ENCODE measurements around the gene PPP1R18.
A peak's percentile ranks its signal among the peaks of the same experiment; 100 is the strongest.
"Not testable (repeated sequence)": the region's sequence is repeated elsewhere in the genome, so short reads cannot be mapped to it uniquely, and the experiment has no call there.

The PPP1R18 gene

DNA sequence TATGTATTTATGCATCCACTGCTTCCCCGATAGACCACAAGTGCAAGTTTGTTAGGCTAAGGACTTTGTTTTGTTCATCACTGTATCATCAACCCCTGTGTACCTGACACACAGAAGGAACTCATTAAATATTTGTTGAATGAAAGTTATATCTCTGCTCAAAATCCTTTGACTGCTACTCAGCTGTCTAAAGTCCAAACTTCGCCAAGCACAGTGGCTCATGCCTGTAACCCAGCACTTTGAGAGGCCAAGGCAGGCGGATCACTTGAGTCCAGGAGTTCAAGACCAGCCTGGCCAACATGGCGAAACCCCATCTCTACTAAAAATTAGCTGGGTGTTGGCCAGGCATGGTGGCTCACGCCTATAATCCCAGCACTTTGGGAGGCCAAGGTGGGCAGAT lies 28.5 kb downstream of the PPP1R18 start:
- DNase-seq, result not testable (repeated sequence)

DNA sequence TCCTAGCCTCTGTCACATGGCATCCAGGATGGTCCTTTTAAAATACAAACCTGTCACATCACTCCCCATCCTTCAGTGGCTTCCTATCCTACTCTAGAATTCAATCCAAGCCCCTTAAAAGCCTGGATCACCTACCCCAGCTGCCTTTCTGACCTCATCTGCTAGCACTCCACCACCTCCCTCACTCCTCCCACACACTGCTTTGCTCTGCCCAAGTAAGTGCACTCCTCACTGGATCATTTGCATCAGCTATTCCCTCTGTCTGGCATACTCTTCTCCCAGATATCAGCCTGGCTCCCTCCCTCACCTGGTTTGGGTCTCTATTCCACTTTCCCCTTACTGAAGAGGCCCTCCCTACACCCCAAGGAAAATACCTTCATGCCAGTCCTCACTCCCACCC lies 29.0 kb downstream of the PPP1R18 start:
- DNase-seq, result no peak

DNA sequence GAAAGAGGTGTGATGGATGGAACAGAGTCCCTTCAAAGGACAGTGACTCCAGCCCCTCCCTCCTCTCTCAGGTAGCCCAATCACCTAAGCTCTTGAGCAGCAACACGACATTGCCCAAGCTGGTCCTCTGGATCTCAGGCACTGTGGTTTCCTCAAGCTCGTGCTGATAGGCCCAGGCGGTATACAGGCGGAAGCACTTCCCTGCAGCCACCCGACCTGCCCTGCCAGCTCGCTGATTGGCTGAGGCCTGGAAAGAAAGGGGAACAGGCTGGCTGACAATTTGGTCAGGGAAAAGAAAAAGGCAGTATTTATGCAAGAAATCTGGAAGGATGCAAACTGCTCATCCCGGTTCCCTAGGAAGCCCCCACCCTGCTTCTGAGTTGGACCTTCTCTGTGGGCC lies 29.9 kb downstream of the PPP1R18 start:
- DNase-seq, result no peak

DNA sequence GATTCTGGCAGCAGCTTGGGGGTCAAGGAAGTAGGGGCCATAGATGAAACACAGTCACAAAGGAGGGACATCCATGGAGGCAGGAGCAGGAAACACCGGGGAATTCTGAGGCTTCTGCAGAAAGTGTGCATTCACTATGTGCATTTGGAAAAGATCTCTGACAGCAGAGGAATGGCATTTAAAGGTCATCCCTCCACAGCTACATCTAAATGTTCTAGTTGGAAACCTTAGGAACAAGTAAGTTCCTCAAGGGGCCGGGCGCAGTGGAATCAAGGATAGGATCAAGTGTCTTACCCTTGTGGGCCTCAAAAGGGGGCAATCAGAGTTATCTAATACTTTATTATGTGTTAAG lies 30.7 kb downstream of the PPP1R18 start:
- no peak for DNase-seq

DNA sequence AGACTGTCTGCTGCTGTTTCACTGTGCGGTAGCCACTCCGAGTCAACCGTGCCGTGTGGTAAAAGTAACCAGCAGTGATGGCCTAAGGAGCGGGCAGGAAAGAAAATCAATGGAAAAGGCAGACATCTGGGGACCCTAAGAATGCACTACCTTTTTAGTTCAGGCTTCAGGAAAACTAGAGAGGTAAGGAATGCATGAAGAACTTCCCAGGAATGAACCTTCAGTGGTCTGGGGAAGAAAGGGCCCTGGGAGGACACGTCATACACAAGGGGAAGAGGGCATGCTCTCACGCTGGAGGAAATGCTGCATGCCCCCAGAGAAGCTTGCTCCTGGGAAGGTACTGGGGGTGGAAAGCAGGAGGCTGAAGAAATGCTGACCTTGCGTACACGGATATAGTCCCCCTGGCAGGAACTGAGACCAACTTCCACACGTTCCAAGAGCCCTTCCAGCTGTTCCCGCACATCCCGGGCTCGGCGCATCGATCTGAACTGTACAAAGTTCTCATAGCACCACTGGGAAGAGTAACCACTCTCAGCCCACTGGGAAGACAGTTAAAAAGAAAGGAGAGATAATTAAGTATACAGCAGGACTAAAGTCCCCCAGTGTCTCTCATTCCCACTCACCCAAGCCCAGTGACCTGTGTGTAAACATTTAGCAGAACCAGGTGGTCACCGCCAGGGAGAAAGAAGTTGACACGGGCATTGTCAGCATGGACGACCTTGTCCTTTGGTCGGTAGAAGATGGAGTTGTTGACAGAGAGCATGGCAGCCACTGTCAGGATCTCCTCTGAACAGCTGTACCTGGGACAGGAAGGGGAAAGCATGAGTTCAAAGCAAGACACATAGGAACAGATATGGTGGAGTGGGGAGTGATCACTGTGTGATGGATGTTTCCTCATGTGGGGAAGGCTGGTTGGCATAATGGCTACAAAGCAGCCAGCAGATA lies 31.4 kb downstream of the PPP1R18 start:
- DNase-seq, result no peak

DNA sequence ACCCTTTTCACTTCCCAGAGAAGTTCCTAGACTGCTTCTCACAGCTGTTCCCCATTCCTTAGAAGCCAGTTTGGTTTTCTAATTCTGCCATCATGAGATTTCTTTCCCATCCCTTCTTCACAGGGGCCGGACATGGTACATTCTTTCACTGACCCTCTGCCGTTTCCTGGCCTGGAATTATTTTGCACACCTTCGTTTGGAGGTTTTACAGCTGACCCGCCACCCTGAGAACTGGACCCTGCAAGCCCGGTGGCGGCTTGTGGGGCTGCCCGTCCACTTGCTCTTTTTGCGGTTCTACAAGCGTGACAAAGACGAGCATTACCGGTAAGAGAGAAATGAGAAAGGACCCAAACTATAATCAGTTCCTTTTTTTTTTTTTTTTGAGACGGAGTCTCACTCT lies 35.3 kb downstream of the PPP1R18 start:
- no peak for DNase-seq

DNA sequence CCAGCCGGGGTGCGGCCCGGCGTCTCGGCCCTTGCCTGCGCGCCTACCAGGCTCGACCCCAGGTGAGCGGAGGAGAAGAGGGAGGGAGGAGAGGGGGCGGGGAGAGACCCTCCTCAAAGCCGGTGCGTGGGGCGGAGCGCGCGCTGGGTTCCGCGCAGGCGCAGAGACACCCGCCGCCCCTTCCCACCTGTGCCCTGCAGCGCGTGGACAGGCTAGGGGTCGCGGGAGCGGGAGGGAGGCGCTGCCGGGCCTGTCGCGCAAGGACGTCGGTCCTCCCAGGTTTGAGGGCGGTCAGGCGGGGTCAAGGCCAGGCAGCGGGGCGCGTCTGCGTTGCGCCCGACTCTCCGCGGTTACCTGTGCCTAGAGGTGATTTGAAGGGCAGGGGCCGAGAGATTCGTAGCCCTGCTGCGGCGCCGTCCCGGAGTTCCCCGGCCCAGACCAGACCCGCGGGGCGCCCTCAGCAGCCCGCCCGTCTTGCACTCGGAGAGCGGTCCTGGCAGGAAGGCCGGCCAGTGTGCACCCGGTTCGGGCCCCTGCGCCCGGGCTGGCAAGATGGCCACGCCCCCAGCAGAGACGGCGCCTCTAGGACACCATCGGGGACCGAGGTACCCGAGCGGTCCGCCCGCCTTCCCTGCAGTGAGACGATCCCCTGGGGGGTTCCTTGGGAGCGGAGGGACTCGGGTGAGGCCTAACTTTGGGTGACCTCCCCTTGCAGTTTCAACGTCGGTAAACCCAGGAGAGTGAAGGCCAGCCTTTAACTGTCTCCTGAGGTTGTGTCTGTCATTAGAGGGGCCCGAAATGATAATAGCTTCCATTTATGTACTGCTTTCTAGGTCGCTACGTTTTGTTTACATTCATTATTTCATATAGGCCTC lies 39.0 kb downstream of the PPP1R18 start:
- DNase-seq, result peak; percentile 11

DNA sequence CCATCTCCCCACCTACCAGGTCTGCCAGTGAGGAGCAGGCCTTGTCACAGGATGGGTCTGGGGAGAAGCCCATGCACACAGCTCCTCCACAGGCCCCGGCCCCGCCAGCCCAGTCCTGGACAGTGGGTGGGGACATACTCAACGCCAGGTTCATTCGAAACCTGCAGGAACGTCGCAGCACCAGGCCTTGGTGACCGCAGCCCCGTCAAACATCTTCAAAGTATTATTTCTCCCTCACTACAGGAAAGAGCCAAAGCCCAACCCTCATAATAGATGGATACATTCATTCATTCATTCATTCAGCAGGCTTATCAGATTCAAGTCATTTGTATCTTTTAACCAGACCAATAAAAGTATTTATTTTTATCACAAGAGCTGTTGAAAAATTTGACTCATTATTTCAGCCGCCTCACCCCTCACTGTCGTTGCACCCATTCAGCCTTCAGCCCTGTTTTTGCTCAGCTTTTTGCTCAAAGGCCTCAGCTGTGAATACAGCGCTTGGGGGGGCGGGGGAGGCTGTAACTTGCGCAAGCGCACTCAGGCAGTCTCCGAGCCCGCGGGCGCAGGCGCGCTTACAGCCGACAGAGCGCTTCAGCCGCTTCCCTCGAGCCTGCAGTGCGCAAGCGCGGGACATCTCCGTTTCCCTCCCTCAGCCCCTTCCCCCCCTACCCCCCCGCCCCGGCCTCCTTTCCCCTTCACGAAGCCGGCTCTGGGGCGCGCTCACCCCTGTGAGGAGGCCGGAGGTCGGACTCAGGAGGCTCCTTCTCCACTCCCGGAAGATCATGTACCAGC lies 39.8 kb downstream of the PPP1R18 start, which contains the start of gene C6orf136:
C6orf136 (plus strand) TSS at position 684 of the 792 bp plus-strand sequence; CDS start at position 783, 99 bp downstream.
- DNase-seq, result peak; percentile 66

DNA sequence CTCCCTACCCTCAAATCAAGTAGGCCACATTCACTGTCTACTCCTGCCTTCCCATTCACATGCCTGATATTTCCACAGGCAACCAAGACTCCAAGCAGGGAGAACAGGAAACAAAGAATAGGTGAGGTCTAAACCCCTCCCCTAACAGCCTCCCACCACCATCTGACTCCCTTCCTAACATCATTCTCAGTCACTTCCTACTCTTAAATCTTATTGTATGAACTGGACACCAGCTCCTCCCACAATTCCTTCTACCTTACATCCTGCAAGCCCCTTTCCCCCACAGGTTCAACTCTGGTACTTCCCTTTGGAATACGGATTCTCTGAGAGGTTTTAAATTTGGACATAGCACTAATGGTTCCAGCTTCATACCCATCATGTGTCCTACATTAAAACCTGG lies 40.5 kb downstream of the PPP1R18 start:
- DNase-seq, result no peak

DNA sequence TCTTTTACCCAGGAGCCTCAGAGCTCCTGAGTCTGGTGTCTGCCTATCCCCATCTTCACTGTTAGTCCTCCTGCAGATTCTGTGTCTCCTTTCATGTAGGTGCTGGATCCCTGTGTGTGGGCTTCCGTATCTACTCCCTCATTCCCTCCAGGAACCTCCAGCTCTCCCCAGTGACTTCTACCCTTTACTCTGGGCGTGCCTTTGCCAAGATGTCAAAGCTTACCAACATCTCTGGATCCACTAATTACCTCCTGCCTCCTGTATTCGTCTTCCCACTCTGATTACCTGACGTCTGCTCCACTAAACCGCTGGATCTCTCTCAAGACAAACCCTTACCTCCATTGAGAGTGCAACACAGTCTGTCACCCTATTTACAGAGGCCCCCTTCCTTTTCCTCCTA lies 41.7 kb downstream of the PPP1R18 start:
- no peak for DNase-seq

DNA sequence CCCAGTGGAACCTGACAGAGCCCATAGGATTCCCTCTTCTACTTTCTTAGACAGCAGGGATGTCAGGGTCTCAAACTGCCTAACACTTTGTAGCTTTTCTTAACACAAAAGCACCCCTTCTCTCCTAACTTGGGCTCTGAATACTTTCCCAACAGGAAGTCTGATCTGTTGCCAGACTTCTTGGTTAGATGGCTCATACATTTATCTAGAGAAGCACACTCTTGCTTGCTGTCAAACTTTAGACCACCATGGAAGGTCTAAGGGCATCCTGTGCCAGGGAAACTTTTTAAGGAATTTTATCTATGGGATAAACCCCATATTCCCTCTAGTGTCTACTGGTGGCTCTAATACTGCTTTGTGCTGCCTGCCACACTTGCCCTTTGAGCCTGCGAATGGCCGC lies 42.8 kb downstream of the PPP1R18 start:
- no peak for DNase-seq

DNA sequence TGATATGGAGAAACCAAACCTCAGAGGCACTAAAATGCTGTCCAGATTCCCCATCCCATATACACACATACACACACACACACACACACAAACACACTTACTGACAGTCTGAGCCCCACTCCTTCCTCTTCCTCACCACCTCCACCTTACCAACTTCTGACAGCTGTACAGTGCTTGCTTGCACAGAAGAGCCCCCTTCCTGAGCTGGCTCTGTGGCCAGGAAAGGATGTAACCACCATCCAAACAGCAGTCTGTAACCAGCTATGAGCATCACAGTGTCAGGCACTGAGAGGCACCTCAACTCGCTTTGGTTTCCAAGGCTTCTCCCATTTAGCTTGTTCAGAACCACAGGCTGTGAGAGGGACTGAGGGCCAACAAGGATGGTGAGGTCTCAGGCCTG lies 45.4 kb downstream of the PPP1R18 start:
- no peak for DNase-seq

DNA sequence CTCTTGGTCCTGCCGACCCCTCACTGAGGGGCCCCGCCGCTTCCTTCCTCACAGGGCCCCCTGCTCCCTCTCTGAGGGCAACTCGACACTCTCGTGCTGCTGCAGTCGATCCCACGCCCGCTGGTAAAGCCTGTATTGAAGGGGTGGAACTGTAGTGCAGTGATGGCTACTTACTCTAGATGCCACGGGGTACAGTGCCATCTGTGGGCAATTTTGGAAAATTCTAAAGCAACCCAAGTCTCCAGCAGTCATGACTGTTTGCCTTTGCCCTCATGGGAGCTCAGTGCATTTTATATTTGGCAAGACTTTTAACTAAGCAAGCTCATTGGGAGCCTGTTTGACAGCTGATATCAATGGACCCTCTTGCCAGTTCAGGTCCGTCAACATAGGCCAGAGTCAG lies 46.0 kb downstream of the PPP1R18 start:
- DNase-seq, result no peak

DNA sequence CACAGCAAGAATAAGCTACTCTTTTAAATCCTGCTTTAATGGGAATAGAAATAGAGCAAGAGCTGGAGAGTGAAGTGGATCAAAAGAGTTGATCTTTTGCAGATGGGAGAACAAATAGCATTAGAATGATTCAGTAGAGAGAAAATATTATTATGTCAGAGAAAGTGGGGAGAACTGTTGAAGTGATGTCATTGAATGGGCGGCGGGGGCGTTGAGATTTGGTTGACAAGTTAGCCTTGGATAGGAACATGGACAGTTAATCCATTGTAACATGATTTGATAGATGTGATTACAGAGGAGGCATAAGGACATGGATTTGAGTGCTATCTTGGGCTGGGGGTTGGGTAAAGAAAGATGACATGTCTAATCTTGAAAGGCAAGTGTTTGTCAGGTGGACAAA lies 50.6 kb downstream of the PPP1R18 start:
- DNase-seq, result no peak

DNA sequence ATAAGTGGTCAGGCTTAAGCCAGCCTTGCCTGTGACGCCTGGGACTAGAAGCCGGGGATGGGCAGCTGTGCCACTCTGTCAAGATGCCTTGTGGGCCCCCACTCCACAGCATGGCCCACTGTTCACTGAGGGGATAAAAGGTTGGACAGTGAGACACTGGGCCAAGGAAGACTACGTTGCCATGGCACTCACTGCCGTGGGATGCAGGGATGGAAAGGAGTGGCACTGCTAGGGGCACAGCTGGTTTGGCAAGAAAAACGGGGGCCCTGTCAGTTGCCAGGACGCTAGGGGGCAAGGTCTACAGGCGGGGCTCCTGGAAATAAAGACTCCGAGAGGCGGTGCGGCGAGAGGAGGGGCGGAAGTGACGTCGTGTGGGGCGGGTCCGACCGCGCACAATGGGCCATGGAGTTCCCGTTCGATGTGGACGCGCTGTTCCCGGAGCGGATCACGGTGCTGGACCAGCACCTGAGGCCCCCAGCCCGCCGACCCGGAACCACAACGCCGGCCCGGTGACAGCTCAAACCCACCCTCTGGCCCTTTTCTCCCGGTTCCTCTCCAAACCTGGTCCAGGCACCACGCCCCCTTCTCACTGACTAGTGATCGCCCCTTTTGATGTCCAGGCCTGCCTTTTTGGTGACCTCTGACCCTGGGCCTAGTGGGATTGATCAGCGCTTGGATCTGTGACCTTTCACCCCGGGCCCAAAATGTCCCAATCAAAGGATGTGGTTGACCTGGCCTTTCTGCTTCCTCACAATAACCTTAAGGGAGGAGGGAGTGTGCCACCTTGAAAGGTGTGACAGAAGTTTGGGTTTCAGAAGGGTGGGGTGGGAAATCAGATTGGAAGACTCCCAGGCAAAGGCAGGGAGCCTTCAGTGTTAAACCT lies 59.7 kb downstream of the PPP1R18 start, which contains the start of gene ATAT1:
ATAT1 (plus strand) TSS at position 391 of the 883 bp plus-strand sequence.
- peak; percentile 38 for DNase-seq
